ENCODE measurements around the gene COL27A1.

GRCh38 chr9:114314881-114315722 is 159.8 kb downstream of the COL27A1 start:
- TF ChIP-seq POLR2A (IDR thresholded peaks at IDR 0.05) (no peak), POLR2AphosphoS5 (IDR thresholded peaks at IDR 0.05) (no peak), CTCF (IDR thresholded peaks at IDR 0.05) (no peak)
